Testis (tissue), 3 donors: Measurements from ENCODE around the gene PYDC2. TPM values are rescaled to one million over a fixed set of nuclear protein-coding genes. Genes with fewer than 3 reads are reported as not detected.

ENCODE experiments used
- DNase-seq: peaks from one replicate; pipeline ENCODE4 v3.0.0-alpha.2; 2019
- H3K27ac ChIP-seq, 2 donors: fragments of 200-600 bp; sonication (generic); one replicate each; pipeline ENCODE4 v1.5.1; 2019
- H3K27me3 ChIP-seq: fragments of 200-600 bp; sonication (generic); one replicate; pipeline ENCODE4 v1.5.1; 2019
- H3K36me3 ChIP-seq: fragments of 200-600 bp; sonication (generic); one replicate; pipeline ENCODE4 v1.5.1; 2017; ENCODE audit warnings: low read depth; ENCODE audit errors: missing control alignments
- H3K4me1 ChIP-seq: fragments of 200-600 bp; sonication (generic); one replicate; pipeline ENCODE4 v1.5.1; 2019
- H3K4me3 ChIP-seq, 2 donors: fragments of 200-600 bp; sonication (generic); one replicate each; pipeline ENCODE4 v1.5.1; 2017 to 2019
- H3K9me3 ChIP-seq: fragments of 200-600 bp; sonication (generic); one replicate; pipeline ENCODE4 v1.5.1; 2017
- CTCF ChIP-seq, 3 experiments: fragments of 450-650 bp in 2 of 3; fragments of 200-600 bp in 1 of 3; sonication (generic) in 1 of 3; IDR thresholded peaks; one replicate each; pipeline ENCODE4 v1.5.1; 2016 to 2019; ENCODE audit warnings: antibody characterized with exemption in 3 of 3, mild to moderate bottlenecking in 2 of 3, moderate library complexity in 1 of 3
- POLR2A ChIP-seq: fragments of 450-650 bp; IDR thresholded peaks from one replicate; pipeline ENCODE4 v1.6.1; 2017; ENCODE audit warnings: antibody characterized with exemption, mild to moderate bottlenecking, moderate library complexity
- WGBS, 2 donors: methylation state at CpG; one replicate each; pipeline ENCODE4 v1.1.5; 2018; 5-methylcytosine and 5-hydroxymethylcytosine counted together
- intact Hi-C: fragments of 100-400 bp; cut with DNase I; formaldehyde crosslinking; loops from one replicate; pipeline ENCODE4 v1.15.1; 2023; ENCODE audit warnings: low total_unique reads
- polyA plus RNA-seq: library from polyadenylated mRNA; stranded (reverse); fragments of 350-450 nt; fragmentation: Illumina TruSeq; extraction: RNeasy Lipid Tissue Mini Kit (QIAGEN cat#74804); gene quantifications from one replicate; pipeline ENCODE4 v1.2.3, GENCODE V29; 2014; ENCODE audit warnings: low read depth, low replicate concordance; ENCODE audit not compliant: insufficient read depth
- total RNA-seq, 2 donors: library from RNA; depleted of rRNA; stranded (reverse); fragments of >200 nt; gene quantifications; one replicate each; pipeline ENCODE4 v1.2.3, GENCODE V29; 2016

Gene PYDC2
- total and polyA plus RNA-seq, 3 donors from 2014 or later: not detected

- TF ChIP-seq CTCF (IDR thresholded peaks at IDR 0.05) (no peak), POLR2A (no peak)
- H3K9me3 ChIP-seq: no peaks in the 10 kb centered on the region
- H3K27me3 ChIP-seq: no peaks in the 10 kb centered on the region
- no peak overlapping the region for H3K4me3 ChIP-seq
- no peak overlapping the region for H3K27ac ChIP-seq
- H3K4me1 ChIP-seq: no peaks in the 10 kb centered on the region
- intact Hi-C loops: no loop called here
- H3K36me3 ChIP-seq: no peaks in the 10 kb centered on the region
- WGBS, 2 donors: 0 to 92% methylated on average over 1 of the region's 1 CpG
- DNase-seq: no peak
Measured at GRCh38 chr3:191449256-191449655, 11.7 kb upstream of the PYDC2 start.

DNA sequence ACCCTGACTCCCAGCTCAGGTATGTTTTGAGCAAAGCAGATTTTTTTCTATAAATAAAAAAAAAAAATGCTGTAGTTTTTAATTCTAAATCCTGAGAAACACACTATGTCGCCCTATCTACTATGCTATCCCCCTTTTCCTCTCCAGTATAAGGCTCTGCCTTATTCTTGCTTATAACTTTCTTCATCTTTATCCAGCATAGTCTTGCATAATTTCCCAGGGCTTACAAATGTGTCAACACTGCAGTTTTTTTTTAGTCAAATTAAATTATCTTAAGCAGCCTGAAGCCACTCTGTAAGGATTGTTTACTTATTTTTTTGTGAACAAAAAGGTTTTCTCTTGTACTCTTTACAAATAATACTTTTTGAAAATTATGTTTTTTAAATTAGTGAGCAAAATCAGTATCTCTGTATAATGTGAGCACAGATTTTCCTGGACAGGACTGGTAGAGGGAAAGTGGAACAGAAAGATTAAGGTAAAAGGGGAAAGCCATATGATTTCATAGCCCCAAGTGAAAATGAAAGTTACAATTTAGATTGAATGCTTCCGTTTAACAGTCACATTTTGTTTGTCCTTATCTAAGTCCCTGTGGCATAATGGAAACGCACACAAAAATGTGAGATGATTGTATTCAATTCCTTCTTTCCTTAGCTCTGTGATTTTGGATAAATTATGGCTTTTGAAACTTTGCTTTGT lies 5.6 kb upstream of the PYDC2 start:
- H3K36me3 ChIP-seq: no peaks in the 10 kb centered on the region
- H3K27ac ChIP-seq: no peak overlapping the region
- intact Hi-C loops: no loop called here
- WGBS, 2 donors: 24 to 48% methylated on average over 3 of the region's 3 CpGs
- no peak for TF ChIP-seq POLR2A
- no peak for TF ChIP-seq CTCF (IDR thresholded peaks at IDR 0.05)
- no peaks in the 10 kb centered on the region for H3K4me1 ChIP-seq
- H3K27me3 ChIP-seq: no peaks in the 10 kb centered on the region
- H3K4me3 ChIP-seq: no peak overlapping the region
- H3K9me3 ChIP-seq: no peaks in the 10 kb centered on the region
- no peak for DNase-seq

- no peaks in the 10 kb centered on the region for H3K27me3 ChIP-seq
- DNase-seq: no peak
- no peaks in the 10 kb centered on the region for H3K36me3 ChIP-seq
- H3K27ac ChIP-seq: no peak overlapping the region
- WGBS, 2 donors: 87 to 93% methylated on average over 2 of the region's 2 CpGs
- H3K4me1 ChIP-seq: no peaks in the 10 kb centered on the region
- intact Hi-C loops: no loop called here
- no peak overlapping the region for H3K4me3 ChIP-seq
- TF ChIP-seq CTCF (IDR thresholded peaks at IDR 0.05): no peak
- TF ChIP-seq POLR2A: no peak
- H3K9me3 ChIP-seq: no peaks in the 10 kb centered on the region
Measured at GRCh38 chr3:191460360-191460759, 603 bp upstream of the PYDC2 start.

- TF ChIP-seq POLR2A (no peak), CTCF (IDR thresholded peaks at IDR 0.05) (no peak)
- H3K27ac ChIP-seq: peak overlapping the region in 1 of 2 donors; percentile 19
- H3K4me1 ChIP-seq: no peaks in the 10 kb centered on the region
- H3K9me3 ChIP-seq: no peaks in the 10 kb centered on the region
- no peak overlapping the region for H3K4me3 ChIP-seq
- intact Hi-C loops: no loop called here
- no peaks in the 10 kb centered on the region for H3K36me3 ChIP-seq
- DNase-seq: no peak
- H3K27me3 ChIP-seq: no peaks in the 10 kb centered on the region
Measured at GRCh38 chr3:191470080-191470479, 9.1 kb downstream of the PYDC2 start.

DNA sequence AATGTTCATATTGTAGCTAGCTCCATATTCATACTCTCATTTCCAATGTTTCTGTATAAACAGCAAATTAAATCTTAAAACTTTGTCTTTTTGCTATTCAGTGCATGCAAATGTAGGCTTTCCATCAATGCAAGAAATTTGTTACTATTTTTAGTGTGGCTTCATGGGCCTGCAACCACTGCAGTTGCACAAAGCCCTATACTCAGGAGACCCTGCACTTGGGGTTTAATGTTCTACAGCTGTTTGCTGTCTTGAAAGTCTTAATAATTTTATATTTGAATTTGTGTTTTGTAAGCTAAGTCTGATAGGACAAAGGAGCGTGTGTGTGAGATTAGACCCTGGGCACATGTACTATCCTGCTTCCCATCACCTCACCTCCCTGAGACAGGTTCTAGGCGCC lies 9.6 kb downstream of the PYDC2 start:
- no peaks in the 10 kb centered on the region for H3K9me3 ChIP-seq
- no peaks in the 10 kb centered on the region for H3K27me3 ChIP-seq
- no peak for TF ChIP-seq CTCF (IDR thresholded peaks at IDR 0.05)
- TF ChIP-seq POLR2A: no peak
- no peak overlapping the region for H3K27ac ChIP-seq
- no peaks in the 10 kb centered on the region for H3K4me1 ChIP-seq
- no peak overlapping the region for H3K4me3 ChIP-seq
- 89 to 95% methylated on average over 2 of the region's 2 CpGs for WGBS, 2 donors
- DNase-seq: no peak
- H3K36me3 ChIP-seq: no peaks in the 10 kb centered on the region
- intact Hi-C loops: no loop called here
